ENCODE data around the gene GABPB1. TPM values are rescaled to one million over a fixed set of nuclear protein-coding genes. Genes with fewer than 3 reads are reported as not detected.

The GABPB1 gene
- polyA plus RNA-seq, 1 of the 3 experiments (the other 2 are of a cell fraction) = 12.8 TPM

GRCh38 chr15:50238255-50238654 is 116.7 kb downstream of the GABPB1 start (continued):
- TF ChIP-seq ZBTB33 (IDR thresholded peaks at IDR 0.05; ENCODE audit: borderline replicate concordance, low read depth) (no peak), FOXJ3 (CRISPR knock-in tag; IDR thresholded peaks at IDR 0.05) (no peak), TAF1 (IDR thresholded peaks at IDR 0.05; ENCODE audit: borderline replicate concordance, low read depth, low read length) (no peak)

GRCh38 chr15:50236433-50236832 is 118.6 kb downstream of the GABPB1 start:
- 84% methylated on average over 7 of the region's 9 CpGs for WGBS (ENCODE audit: low lambda C conversion rate)

More at GRCh38 chr15:50236433-50236832, 118.6 kb downstream of the GABPB1 start:
- TF ChIP-seq EP300 (IDR thresholded peaks at IDR 0.05; ENCODE audit: borderline replicate concordance in 1 of 2, low read depth in 1 of 2, low read length in 1 of 2) = no peak
- TF ChIP-seq TEAD4 (IDR thresholded peaks at IDR 0.05; ENCODE audit: borderline replicate concordance, insufficient read depth) = no peak
- no peak for TF ChIP-seq CTCF (IDR thresholded peaks at IDR 0.05)
- TF ChIP-seq NRF1 (IDR thresholded peaks at IDR 0.05; ENCODE audit: low read depth, low read length) = no peak
- TF ChIP-seq SMC3 (IDR thresholded peaks at IDR 0.05; ENCODE audit: low read depth, low read length) = no peak
- no peak for TF ChIP-seq JUND (IDR thresholded peaks at IDR 0.05)
- TF ChIP-seq RFX5 (IDR thresholded peaks at IDR 0.05; ENCODE audit: low read length) = no peak
- no peak for TF ChIP-seq FOXJ3 (CRISPR knock-in tag; IDR thresholded peaks at IDR 0.05)
- TF ChIP-seq POLR2AphosphoS5 (IDR thresholded peaks at IDR 0.05; ENCODE audit: low read depth, low read length) = no peak
- TF ChIP-seq IRF3 (IDR thresholded peaks at IDR 0.05; ENCODE audit: low read depth, low read length) = no peak
- no peak for TF ChIP-seq FOSL2 (IDR thresholded peaks at IDR 0.05; ENCODE audit: borderline replicate concordance, low read depth)
- no peak for TF ChIP-seq RCOR1 (IDR thresholded peaks at IDR 0.05; ENCODE audit: low read length)
- no peak for TF ChIP-seq GATA2 (CRISPR knock-in tag; IDR thresholded peaks at IDR 0.05)
- TF ChIP-seq PBX3 (IDR thresholded peaks at IDR 0.05) = no peak
- no peak for TF ChIP-seq YY1 (IDR thresholded peaks at IDR 0.05; ENCODE audit: low read depth)
- TF ChIP-seq TCF12 (IDR thresholded peaks at IDR 0.05) = no peak
- Histone ChIP-seq H3K9ac (no peak overlapping the region), H2AFZ (ENCODE audit: low read depth) (no peak overlapping the region), H3K79me2 (ENCODE audit: insufficient read depth) (no peaks in the 10 kb centered on the region), H3K27ac (ENCODE audit: low read depth in 2 of 2, low read length in 1 of 2) (no peak overlapping the region), H3K36me3 (replicated peaks in 1 of 2; ENCODE audit: control insufficient read depth in 1 of 2, insufficient read depth in 2 of 2, low read length in 1 of 2) (no peaks in the 10 kb centered on the region), H3F3A (replicated peaks; ENCODE audit: insufficient read depth) (no peaks in the 10 kb centered on the region), H3K9me3 (no peaks in the 10 kb centered on the region), H4K20me1 (ENCODE audit: insufficient read depth) (no peaks in the 10 kb centered on the region), H3K4me3 (ENCODE audit: low read depth in 2 of 2, low read length in 1 of 2) (no peak overlapping the region), H3K4me2 (no peak overlapping the region), H3K9me2 (no peaks in the 10 kb centered on the region), H3K4me1 (ENCODE audit: control insufficient read depth in 1 of 2, insufficient read depth in 2 of 2, low read depth in 1 of 2, low read length in 1 of 2) (no peaks in the 10 kb centered on the region), H3K27me3 (ENCODE audit: insufficient read depth) (no peaks in the 10 kb centered on the region)
- DNase-seq = no peak
- ChIA-PET POLR2A (no interaction called here), CTCF (no interaction called here)
